Measurements from ENCODE around the gene CTNNA3. TPM values are rescaled to one million over a fixed set of nuclear protein-coding genes. Genes with fewer than 3 reads are reported as not detected.
"Not testable (repeated sequence)": the region's sequence is repeated elsewhere in the genome, so short reads cannot be mapped to it uniquely, and the experiment has no call there.

The CTNNA3 gene
- total and polyA plus RNA-seq, 4 experiments from 2014 or later = not detected

GRCh38 chr10:67705921-67706320 lies 9.9 kb upstream of the CTNNA3 start:
- H3K27ac Mint-ChIP-seq = no peak overlapping the region
- ChIA-PET CTCF (ENCODE audit: partially characterized antibody) (interaction anchor here (1.8 to 2.4 kb wide), 3 partner anchors 9 to 74 kb away, joined by 7 to 15 read pairs (median 14); partner anchors contain the start of gene CTNNA3), POLR2A (ENCODE audit: partially characterized antibody) (no interaction called here)
- no peak for DNase-seq
- no peaks in the 10 kb centered on the region for H3K4me1 ChIP-seq (ENCODE audit: insufficient read depth, low read length)
- no peaks in the 10 kb centered on the region for H3K9me3 ChIP-seq (ENCODE audit: control insufficient read depth in 1 of 2, low read length in 2 of 2)
- peaks cover 0 to 16% (median 11%) of the 10 kb centered on the region in 8 donors for H3K9me3 Mint-ChIP-seq
- no peaks in the 10 kb centered on the region for H3K36me3 ChIP-seq (ENCODE audit: insufficient read depth, low read length)
- no peaks in the 10 kb centered on the region for H3K4me1 Mint-ChIP-seq
- intact Hi-C loops (cut with micrococcal nuclease) = no loop called here
- no peak overlapping the region for H3K4me3 ChIP-seq (ENCODE audit: low read length in 2 of 2)
- H3K27ac ChIP-seq (ENCODE audit: low read depth, low read length) = no peak overlapping the region
- no peak overlapping the region for H3K4me3 Mint-ChIP-seq
- peaks cover 1 to 6% of the 10 kb centered on the region in 2 donors for H3K27me3 Mint-ChIP-seq
- H3K27me3 ChIP-seq (ENCODE audit: insufficient read depth, low read length) = no peaks in the 10 kb centered on the region
- H3K36me3 Mint-ChIP-seq = peaks cover 0 to 5% of the 10 kb centered on the region in 2 donors

- H3K27ac ChIP-seq (ENCODE audit: low read depth, low read length); H3K9me3 ChIP-seq (ENCODE audit: control insufficient read depth in 1 of 2, low read length in 2 of 2); H3K36me3 Mint-ChIP-seq; H3K4me1 ChIP-seq (ENCODE audit: insufficient read depth, low read length); H3K4me3 ChIP-seq (ENCODE audit: low read length in 2 of 2); POLR2A ChIA-PET (ENCODE audit: partially characterized antibody); H3K36me3 ChIP-seq (ENCODE audit: insufficient read depth, low read length): not testable (repeated sequence)
- Mint-ChIP-seq H3K27ac (peak overlapping the region in 1 of 7 donors; percentile 43), H3K4me3 (peak overlapping the region in 4 of 8 donors; percentile 6 to 15 (median 12)), H3K27me3 (peaks cover 17 to 20% of the 10 kb centered on the region in 2 donors), H3K9me3 (peaks cover 0 to 16% (median 7%) of the 10 kb centered on the region in 8 donors), H3K4me1 (peaks cover 2 to 19% (median 13%) of the 10 kb centered on the region in 4 donors)
- CTCF ChIA-PET (ENCODE audit: partially characterized antibody) = interaction anchor here (0.8 to 10.1 kb wide), 3 partner anchors 47 to 86 kb away, joined by 3 to 433 read pairs (median 89); no protein-coding TSS in a partner anchor
- H3K27me3 ChIP-seq (ENCODE audit: insufficient read depth, low read length) = peaks cover 14% of the 10 kb centered on the region
- intact Hi-C loops (cut with micrococcal nuclease) = loop anchor here (5.0 kb wide), 1 partner anchor 458 kb away; no protein-coding TSS in a partner anchor
- DNase-seq = peak in 2 of 5 donors; percentile 7 to 13
Observed at GRCh38 chr10:67699613-67700270, 3.7 kb upstream of the CTNNA3 start.

- Mint-ChIP-seq H3K27me3 (peaks cover 21 to 24% of the 10 kb centered on the region in 2 donors), H3K4me1 (peaks cover 2 to 19% (median 13%) of the 10 kb centered on the region in 4 donors), H3K4me3 (no peak overlapping the region), H3K27ac (no peak overlapping the region), H3K9me3 (peaks cover 0 to 16% (median 6%) of the 10 kb centered on the region in 8 donors), H3K36me3 (no peaks in the 10 kb centered on the region)
- Histone ChIP-seq H3K4me1 (ENCODE audit: insufficient read depth, low read length) (peaks cover 5% of the 10 kb centered on the region), H3K36me3 (ENCODE audit: insufficient read depth, low read length) (no peaks in the 10 kb centered on the region), H3K27ac (ENCODE audit: low read depth, low read length) (no peak overlapping the region), H3K4me3 (ENCODE audit: low read length in 2 of 2) (no peak overlapping the region), H3K9me3 (ENCODE audit: control insufficient read depth in 1 of 2, low read length in 2 of 2) (no peaks in the 10 kb centered on the region), H3K27me3 (ENCODE audit: insufficient read depth, low read length) (peaks cover 14% of the 10 kb centered on the region)
- no peak for DNase-seq
- ChIA-PET POLR2A (ENCODE audit: partially characterized antibody) (interaction anchor here (2.1 to 2.7 kb wide), 3 partner anchors 66 to 85 kb away, joined by 6 to 29 read pairs (median 16); no protein-coding TSS in a partner anchor), CTCF (ENCODE audit: partially characterized antibody) (interaction anchor here (0.9 to 10.1 kb wide), 21 partner anchors 8 to 468 kb away, joined by 3 to 433 read pairs (median 7); no protein-coding TSS in a partner anchor)
- intact Hi-C loops (cut with micrococcal nuclease) = loop anchor here (5.0 kb wide), 1 partner anchor 459 kb away; no protein-coding TSS in a partner anchor
Observed at GRCh38 chr10:67698164-67698563, 2.2 kb upstream of the CTNNA3 start.

GRCh38 chr10:67697724-67698131 lies 1.7 kb upstream of the CTNNA3 start:
- Mint-ChIP-seq H3K4me1 (peaks cover 2 to 19% (median 13%) of the 10 kb centered on the region in 4 donors), H3K4me3 (no peak overlapping the region)
- CTCF ChIA-PET (ENCODE audit: partially characterized antibody) = interaction anchor here (0.7 to 10.1 kb wide), 30 partner anchors 9 to 1199 kb away, joined by 3 to 433 read pairs (median 6); no protein-coding TSS in a partner anchor

GRCh38 chr10:67696679-67697078 lies 684 bp upstream of the CTNNA3 start:
- Mint-ChIP-seq H3K4me3 (no peak overlapping the region), H3K4me1 (peaks cover 2 to 19% (median 13%) of the 10 kb centered on the region in 4 donors), H3K9me3 (peaks cover 0 to 9% (median 1%) of the 10 kb centered on the region in 8 donors), H3K27ac (no peak overlapping the region), H3K36me3 (no peaks in the 10 kb centered on the region), H3K27me3 (peaks cover 18 to 23% of the 10 kb centered on the region in 2 donors)
- POLR2A ChIA-PET (ENCODE audit: partially characterized antibody) = interaction anchor here (0.8 to 2.7 kb wide), 5 partner anchors 68 to 83 kb away, joined by 3 to 29 read pairs (median 6); no protein-coding TSS in a partner anchor
- H3K27me3 ChIP-seq (ENCODE audit: insufficient read depth, low read length) = peaks cover 14% of the 10 kb centered on the region
- no peaks in the 10 kb centered on the region for H3K9me3 ChIP-seq (ENCODE audit: control insufficient read depth in 1 of 2, low read length in 2 of 2)
- H3K36me3 ChIP-seq (ENCODE audit: insufficient read depth, low read length) = no peaks in the 10 kb centered on the region
- intact Hi-C loops (cut with micrococcal nuclease) = loop anchor here (1.0 to 5.0 kb wide), 4 partner anchors 30 to 461 kb away; no protein-coding TSS in a partner anchor
- H3K4me1 ChIP-seq (ENCODE audit: insufficient read depth, low read length) = peaks cover 5% of the 10 kb centered on the region
- no peak overlapping the region for H3K27ac ChIP-seq (ENCODE audit: low read depth, low read length)
- no peak for DNase-seq
- no peak overlapping the region for H3K4me3 ChIP-seq (ENCODE audit: low read length in 2 of 2)
- CTCF ChIA-PET (ENCODE audit: partially characterized antibody) = interaction anchor here (0.9 to 10.1 kb wide), 18 partner anchors 10 to 605 kb away, joined by 3 to 433 read pairs (median 8); no protein-coding TSS in a partner anchor

More at GRCh38 chr10:67697724-67698131, 1.7 kb upstream of the CTNNA3 start:
- POLR2A ChIA-PET (ENCODE audit: partially characterized antibody) = interaction anchor here (0.8 to 2.7 kb wide), 5 partner anchors 67 to 84 kb away, joined by 3 to 29 read pairs (median 6); no protein-coding TSS in a partner anchor
- H3K4me3 ChIP-seq (ENCODE audit: low read length in 2 of 2) = no peak overlapping the region
- intact Hi-C loops (cut with micrococcal nuclease) = loop anchor here (1.0 to 5.0 kb wide), 4 partner anchors 31 to 460 kb away; no protein-coding TSS in a partner anchor
- peak; percentile 40 to 61 (median 56) for DNase-seq
- H3K27me3 ChIP-seq (ENCODE audit: insufficient read depth, low read length) = peaks cover 14% of the 10 kb centered on the region
- no peaks in the 10 kb centered on the region for H3K36me3 ChIP-seq (ENCODE audit: insufficient read depth, low read length)
- peak overlapping the region in 1 of 7 donors; percentile 52 for H3K27ac Mint-ChIP-seq
- H3K27ac ChIP-seq (ENCODE audit: low read depth, low read length) = no peak overlapping the region
- H3K27me3 Mint-ChIP-seq = peaks cover 23% of the 10 kb centered on the region in 2 donors
- no peaks in the 10 kb centered on the region for H3K9me3 ChIP-seq (ENCODE audit: control insufficient read depth in 1 of 2, low read length in 2 of 2)
- H3K9me3 Mint-ChIP-seq = peaks cover 0 to 14% (median 5%) of the 10 kb centered on the region in 8 donors
- no peaks in the 10 kb centered on the region for H3K36me3 Mint-ChIP-seq
- H3K4me1 ChIP-seq (ENCODE audit: insufficient read depth, low read length) = peaks cover 5% of the 10 kb centered on the region

GRCh38 chr10:67695555-67695954 lies 440 bp downstream of the CTNNA3 start:
- no peak overlapping the region for H3K27ac Mint-ChIP-seq

More at GRCh38 chr10:67695555-67695954, 440 bp downstream of the CTNNA3 start:
- H3K27me3 ChIP-seq (ENCODE audit: insufficient read depth, low read length) = peaks cover 14% of the 10 kb centered on the region
- H3K36me3 Mint-ChIP-seq = no peaks in the 10 kb centered on the region
- peaks cover 5% of the 10 kb centered on the region for H3K4me1 ChIP-seq (ENCODE audit: insufficient read depth, low read length)
- ChIA-PET CTCF (ENCODE audit: partially characterized antibody) (interaction anchor here (1.0 to 10.1 kb wide), 7 partner anchors 11 to 91 kb away, joined by 3 to 433 read pairs (median 15); no protein-coding TSS in a partner anchor), POLR2A (ENCODE audit: partially characterized antibody) (interaction anchor here (1.1 kb wide), 1 partner anchor 84 kb away, joined by 5 read pairs; no protein-coding TSS in a partner anchor)
- H3K4me3 Mint-ChIP-seq = no peak overlapping the region
- H3K27ac ChIP-seq (ENCODE audit: low read depth, low read length) = no peak overlapping the region
- peaks cover 18 to 23% of the 10 kb centered on the region in 2 donors for H3K27me3 Mint-ChIP-seq
- peaks cover 0 to 4% (median 0%) of the 10 kb centered on the region in 8 donors for H3K9me3 Mint-ChIP-seq
- H3K36me3 ChIP-seq (ENCODE audit: insufficient read depth, low read length) = no peaks in the 10 kb centered on the region
- peaks cover 2 to 19% (median 13%) of the 10 kb centered on the region in 4 donors for H3K4me1 Mint-ChIP-seq
- no peak overlapping the region for H3K4me3 ChIP-seq (ENCODE audit: low read length in 2 of 2)
- no peaks in the 10 kb centered on the region for H3K9me3 ChIP-seq (ENCODE audit: control insufficient read depth in 1 of 2, low read length in 2 of 2)
- intact Hi-C loops (cut with micrococcal nuclease) = loop anchor here (5.0 kb wide), 1 partner anchor 462 kb away; no protein-coding TSS in a partner anchor
- DNase-seq = no peak
